ENCODE data around the gene FBXL5.

- TF ChIP-seq CTCF (CRISPR knock-in tag; IDR thresholded peaks at IDR 0.05) (no peak), ZNF737 (CRISPR knock-in tag; IDR thresholded peaks at IDR 0.05; ENCODE audit: borderline replicate concordance) (no peak), YY1 (IDR thresholded peaks at IDR 0.05; ENCODE audit: insufficient read depth, insufficient replicate concordance, low read depth, low read length) (no peak), MIER2 (CRISPR knock-in tag; IDR thresholded peaks at IDR 0.05) (no peak), NFE2L2 (IDR thresholded peaks at IDR 0.05; ENCODE audit: low read length) (no peak), FOSL2 (CRISPR knock-in tag; IDR thresholded peaks at IDR 0.05) (no peak)
- TF ChIP-seq, protein P1, sequence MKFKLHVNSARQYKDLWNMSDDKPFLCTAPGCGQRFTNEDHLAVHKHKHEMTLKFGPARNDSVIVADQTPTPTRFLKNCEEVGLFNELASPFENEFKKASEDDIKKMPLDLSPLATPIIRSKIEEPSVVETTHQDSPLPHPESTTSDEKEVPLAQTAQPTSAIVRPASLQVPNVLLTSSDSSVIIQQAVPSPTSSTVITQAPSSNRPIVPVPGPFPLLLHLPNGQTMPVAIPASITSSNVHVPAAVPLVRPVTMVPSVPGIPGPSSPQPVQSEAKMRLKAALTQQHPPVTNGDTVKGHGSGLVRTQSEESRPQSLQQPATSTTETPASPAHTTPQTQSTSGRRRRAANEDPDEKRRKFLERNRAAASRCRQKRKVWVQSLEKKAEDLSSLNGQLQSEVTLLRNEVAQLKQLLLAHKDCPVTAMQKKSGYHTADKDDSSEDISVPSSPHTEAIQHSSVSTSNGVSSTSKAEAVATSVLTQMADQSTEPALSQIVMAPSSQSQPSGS (CRISPR knock-in tag; IDR thresholded peaks at IDR 0.05), result no peak
- TF ChIP-seq, protein P2, sequence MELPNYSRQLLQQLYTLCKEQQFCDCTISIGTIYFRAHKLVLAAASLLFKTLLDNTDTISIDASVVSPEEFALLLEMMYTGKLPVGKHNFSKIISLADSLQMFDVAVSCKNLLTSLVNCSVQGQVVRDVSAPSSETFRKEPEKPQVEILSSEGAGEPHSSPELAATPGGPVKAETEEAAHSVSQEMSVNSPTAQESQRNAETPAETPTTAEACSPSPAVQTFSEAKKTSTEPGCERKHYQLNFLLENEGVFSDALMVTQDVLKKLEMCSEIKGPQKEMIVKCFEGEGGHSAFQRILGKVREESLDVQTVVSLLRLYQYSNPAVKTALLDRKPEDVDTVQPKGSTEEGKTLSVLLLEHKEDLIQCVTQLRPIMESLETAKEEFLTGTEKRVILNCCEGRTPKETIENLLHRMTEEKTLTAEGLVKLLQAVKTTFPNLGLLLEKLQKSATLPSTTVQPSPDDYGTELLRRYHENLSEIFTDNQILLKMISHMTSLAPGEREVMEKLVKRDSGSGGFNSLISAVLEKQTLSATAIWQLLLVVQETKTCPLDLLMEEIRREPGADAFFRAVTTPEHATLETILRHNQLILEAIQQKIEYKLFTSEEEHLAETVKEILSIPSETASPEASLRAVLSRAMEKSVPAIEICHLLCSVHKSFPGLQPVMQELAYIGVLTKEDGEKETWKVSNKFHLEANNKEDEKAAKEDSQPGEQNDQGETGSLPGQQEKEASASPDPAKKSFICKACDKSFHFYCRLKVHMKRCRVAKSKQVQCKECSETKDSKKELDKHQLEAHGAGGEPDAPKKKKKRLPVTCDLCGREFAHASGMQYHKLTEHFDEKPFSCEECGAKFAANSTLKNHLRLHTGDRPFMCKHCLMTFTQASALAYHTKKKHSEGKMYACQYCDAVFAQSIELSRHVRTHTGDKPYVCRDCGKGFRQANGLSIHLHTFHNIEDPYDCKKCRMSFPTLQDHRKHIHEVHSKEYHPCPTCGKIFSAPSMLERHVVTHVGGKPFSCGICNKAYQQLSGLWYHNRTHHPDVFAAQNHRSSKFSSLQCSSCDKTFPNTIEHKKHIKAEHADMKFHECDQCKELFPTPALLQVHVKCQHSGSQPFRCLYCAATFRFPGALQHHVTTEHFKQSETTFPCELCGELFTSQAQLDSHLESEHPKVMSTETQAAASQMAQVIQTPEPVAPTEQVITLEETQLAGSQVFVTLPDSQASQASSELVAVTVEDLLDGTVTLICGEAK (IDR thresholded peaks at IDR 0.05), result no peak
- TF ChIP-seq, protein P2 (CRISPR knock-in tag; IDR thresholded peaks at IDR 0.05), result no peak
Observed at GRCh38 chr4:15658781-15659180, 3.6 kb upstream of the FBXL5 start.
